Endothelial cell of umbilical vein (primary cell): ENCODE data around the gene GPR137C.

ENCODE experiments used
- CTCF ChIP-seq, 2 donors: IDR thresholded peaks; 1 replicate in 1 of 2; 2 replicates in 1 of 2; pipeline ENCODE4 v1.5.1; 2011; ENCODE audit warnings: low read length in 2 of 2, mild to moderate bottlenecking in 2 of 2, moderate library complexity in 2 of 2, control low read depth in 1 of 2, inconsistent platforms in 1 of 2, low read depth in 1 of 2; ENCODE audit not compliant: insufficient read depth in 1 of 2; ENCODE audit errors: extremely low read depth in 1 of 2
- EZH2 ChIP-seq: IDR thresholded peaks from 2 replicates; pipeline ENCODE4 v1.6.1; 2012; ENCODE audit warnings: borderline replicate concordance, low read depth, mild to moderate bottlenecking, moderate library complexity, low read length, inconsistent platforms; ENCODE audit not compliant: severe bottlenecking
- FOS ChIP-seq: IDR thresholded peaks from 2 replicates; pipeline ENCODE4 v1.6.1; 2011; ENCODE audit warnings: mild to moderate bottlenecking, low read length, moderate library complexity, borderline replicate concordance; ENCODE audit not compliant: insufficient read depth
- JUN ChIP-seq: IDR thresholded peaks from 2 replicates; pipeline ENCODE4 v1.6.1; 2011; ENCODE audit warnings: borderline replicate concordance, low read depth; ENCODE audit not compliant: insufficient read length, insufficient read depth
- MAX ChIP-seq: IDR thresholded peaks from 2 replicates; pipeline ENCODE4 v1.6.1; 2011; ENCODE audit not compliant: insufficient read depth, insufficient read length
- POLR2A ChIP-seq: IDR thresholded peaks from 2 replicates; pipeline ENCODE4 v1.6.1; 2012; ENCODE audit warnings: low read depth, mild to moderate bottlenecking, control low read depth, low read length
- POLR2AphosphoS5 ChIP-seq: IDR thresholded peaks from 2 replicates; pipeline ENCODE4 v1.6.1; 2012; ENCODE audit warnings: low read depth, mild to moderate bottlenecking, control low read depth, low read length, moderate library complexity; ENCODE audit not compliant: insufficient read depth

GRCh38 chr14:52602131-52602530 is 49.5 kb downstream of the GPR137C start:
- TF ChIP-seq EZH2 (no peak), POLR2A (no peak), CTCF (IDR thresholded peaks at IDR 0.05; ENCODE audit: extremely low read depth in 1 of 2, insufficient read depth in 1 of 2, low read depth in 1 of 2, low read length in 2 of 2) (no peak), MAX (no peak), POLR2AphosphoS5 (no peak), FOS (no peak), JUN (no peak)
